Raji (cell line): Measurements from ENCODE around the gene AFF1.

Experiments used
- POLR2A ChIP-seq: IDR thresholded peaks from 2 replicates; pipeline ENCODE4 v1.6.1; 2011; ENCODE audit warnings: low read depth, low read length, control low read depth; ENCODE audit not compliant: insufficient read depth

AFF1 gene

DNA sequence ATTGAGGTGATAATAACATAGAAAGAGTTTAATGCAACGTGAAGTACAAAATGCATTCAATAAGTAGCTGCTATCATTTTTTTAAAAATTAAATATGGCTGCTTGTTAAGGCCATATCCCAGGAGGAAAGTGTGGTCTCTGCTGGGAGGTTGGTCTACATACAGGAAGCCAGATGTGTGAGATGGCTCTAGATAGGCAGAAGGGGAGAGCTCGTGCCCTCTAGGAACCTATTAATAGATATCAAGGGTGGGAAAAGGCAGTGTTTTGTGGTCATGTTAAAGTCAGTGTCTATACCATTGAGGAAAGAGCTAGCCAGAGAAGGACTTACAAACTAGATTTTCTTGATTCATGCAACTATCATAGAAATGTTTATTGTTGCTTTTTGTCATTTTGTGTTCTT is 145.2 kb downstream of the AFF1 start:
- TF ChIP-seq POLR2A = no peak

DNA sequence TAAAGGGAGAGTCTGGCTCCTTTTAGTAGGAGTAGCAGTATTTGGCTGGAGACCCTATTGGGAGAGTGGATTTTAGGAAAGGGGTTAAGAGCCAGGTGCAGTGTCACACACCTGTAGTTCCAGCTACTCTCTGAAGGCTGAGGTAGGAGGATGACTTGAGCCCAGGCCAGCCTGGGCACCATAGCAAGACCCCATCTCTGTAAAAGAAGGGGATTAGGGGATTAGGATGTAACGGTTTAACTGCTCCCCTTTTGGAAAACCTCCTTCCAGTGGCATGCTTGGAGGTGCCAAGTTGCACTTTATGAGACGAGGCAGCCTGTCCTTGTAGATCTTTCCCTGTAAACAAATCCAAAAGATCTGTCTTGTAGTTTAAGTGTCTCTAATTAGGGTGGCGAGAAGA is 145.7 kb downstream of the AFF1 start:
- TF ChIP-seq POLR2A = no peak

DNA sequence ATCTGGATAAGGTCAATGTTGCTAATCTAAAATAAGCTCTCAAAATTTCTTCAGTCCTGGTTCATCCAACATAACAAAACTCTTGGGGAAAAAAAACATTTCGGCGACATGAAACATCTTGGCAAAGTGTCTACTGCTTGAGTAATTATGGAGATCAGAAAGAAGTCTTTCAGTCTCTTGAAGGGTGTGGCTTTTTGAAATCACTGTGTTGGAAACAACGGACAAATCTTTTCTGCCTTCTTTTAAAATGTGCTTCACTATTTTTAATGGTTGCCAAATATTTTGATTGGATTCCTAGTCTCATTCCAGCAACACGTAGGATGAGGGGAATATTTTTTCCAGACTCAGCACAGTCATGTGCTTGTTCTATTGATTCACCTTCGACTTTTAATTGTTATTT is 147.0 kb downstream of the AFF1 start:
- no peak for TF ChIP-seq POLR2A

DNA sequence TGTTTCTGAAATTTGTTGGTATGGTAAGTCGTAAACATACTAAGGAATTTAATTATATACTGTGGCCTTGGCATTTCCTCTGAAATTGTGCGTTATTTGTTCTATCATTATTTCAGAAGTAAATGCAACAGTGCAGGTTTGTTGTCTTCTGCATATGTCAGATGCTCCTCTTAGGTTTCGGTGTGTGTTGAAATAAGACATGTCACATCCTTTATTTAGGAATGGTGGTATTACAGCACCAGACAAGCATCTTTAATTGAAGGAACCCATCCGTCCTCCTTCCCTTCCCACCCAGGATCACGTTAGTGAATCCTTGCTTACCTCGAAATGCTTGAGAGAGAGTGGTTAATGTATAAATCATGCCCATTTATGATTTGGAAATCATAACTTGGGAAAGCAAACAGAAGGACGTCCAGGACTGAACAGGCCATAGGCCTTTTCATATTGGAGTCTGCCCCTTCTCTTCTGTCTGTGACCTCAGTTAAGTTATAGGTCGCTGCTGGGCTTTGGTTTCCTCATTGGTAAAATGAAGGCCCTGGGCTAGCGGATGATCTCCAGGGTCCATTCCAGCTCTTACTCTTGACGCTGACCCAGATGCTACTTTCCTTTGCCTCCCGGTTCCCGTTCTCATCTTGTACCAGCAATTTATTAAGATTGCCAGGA is 151.5 kb downstream of the AFF1 start:
- no peak for TF ChIP-seq POLR2A

DNA sequence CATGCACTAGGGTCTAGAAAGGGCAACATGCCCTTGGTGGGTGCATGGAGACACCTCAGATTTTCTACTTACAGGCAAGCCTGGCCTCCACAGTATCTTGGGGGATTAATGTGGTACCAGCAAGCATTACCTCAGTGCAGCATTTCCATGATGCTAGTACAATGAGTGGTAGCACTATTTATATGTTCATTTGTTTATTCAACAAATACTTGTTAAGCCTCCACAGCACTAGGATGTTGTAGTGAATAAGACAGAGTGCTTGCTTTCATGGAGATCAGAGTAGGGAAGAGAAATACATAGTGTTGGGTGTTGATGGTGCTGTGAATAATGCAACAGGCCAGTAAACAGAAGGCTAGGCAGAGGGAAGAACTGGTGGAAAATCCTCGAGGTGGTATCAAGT is 152.2 kb downstream of the AFF1 start:
- TF ChIP-seq POLR2A = no peak

DNA sequence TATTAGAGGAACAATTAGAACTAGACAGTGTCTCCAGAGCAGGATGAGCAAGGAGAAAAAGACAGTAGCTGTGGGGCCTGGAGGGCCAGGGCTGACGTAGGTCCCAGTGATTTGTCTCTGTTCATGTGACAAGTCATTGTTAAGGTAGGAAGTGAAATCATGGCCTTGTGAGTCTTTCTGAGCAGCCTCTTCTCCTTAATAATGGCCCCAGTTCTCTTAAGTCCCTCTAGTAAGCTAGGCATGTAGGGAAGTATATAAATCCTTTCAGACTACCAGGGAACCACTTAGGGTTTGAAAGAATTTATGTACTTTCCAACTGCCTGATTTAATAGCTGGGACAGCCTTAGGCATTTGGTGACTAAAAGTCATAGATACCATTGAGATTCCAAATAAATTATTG is 152.6 kb downstream of the AFF1 start:
- TF ChIP-seq POLR2A = no peak

DNA sequence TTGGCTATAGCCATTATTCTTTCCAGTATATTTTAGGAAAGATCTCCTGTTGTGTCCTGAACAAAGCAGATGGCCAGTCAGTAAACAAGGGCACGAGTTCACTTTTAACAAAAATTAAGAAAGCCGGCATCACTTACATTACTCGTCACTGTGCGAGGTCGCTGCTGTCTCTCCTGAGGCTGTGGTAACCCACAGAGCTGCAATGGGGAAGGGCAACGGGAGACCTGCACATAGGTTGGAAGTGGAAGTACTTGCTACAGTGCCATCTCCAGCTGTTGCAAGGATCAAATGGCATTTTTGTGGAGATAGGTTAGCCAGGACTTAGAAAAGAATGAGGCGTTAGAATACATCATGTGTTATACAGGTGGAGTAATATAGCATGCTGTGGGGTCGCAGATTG is 153.4 kb downstream of the AFF1 start:
- TF ChIP-seq POLR2A = no peak

DNA sequence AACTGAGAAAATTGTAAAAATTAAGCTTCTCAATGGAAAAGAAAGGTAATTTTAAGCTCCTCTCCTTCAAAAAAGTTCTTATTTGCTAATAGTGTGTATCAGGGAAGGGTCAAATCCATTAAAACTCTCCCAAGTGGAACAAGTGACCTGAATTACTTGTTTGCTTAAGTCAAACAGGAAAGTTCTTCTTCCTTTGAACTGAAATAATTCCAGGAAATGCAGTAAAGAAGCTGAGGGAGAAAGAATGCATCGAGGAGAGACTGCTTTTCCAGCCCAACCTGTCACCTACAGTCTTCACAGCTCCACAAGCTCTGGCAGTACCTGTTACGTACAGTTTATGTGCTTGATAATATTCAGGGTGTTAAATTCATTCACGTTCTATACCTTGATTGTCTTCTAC is 154.6 kb downstream of the AFF1 start:
- TF ChIP-seq POLR2A = no peak

DNA sequence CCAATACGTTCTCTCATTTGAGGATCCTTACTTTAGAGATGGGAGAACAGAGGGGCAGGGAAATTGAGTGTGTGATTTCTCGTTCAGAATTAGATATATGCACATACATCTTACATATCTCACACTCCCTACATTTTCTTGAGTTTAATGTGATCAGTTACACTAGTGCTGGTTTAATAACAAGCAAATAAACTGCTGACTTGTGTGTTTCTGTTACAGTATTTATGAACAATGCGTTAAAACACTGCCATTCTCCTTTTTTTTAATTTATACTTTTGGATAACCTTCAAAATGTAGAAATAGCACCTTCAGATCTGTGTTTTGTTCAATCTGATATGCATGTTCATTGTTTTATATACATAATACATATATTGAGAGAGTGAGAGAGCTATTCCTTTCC is 155.5 kb downstream of the AFF1 start:
- TF ChIP-seq POLR2A = no peak

DNA sequence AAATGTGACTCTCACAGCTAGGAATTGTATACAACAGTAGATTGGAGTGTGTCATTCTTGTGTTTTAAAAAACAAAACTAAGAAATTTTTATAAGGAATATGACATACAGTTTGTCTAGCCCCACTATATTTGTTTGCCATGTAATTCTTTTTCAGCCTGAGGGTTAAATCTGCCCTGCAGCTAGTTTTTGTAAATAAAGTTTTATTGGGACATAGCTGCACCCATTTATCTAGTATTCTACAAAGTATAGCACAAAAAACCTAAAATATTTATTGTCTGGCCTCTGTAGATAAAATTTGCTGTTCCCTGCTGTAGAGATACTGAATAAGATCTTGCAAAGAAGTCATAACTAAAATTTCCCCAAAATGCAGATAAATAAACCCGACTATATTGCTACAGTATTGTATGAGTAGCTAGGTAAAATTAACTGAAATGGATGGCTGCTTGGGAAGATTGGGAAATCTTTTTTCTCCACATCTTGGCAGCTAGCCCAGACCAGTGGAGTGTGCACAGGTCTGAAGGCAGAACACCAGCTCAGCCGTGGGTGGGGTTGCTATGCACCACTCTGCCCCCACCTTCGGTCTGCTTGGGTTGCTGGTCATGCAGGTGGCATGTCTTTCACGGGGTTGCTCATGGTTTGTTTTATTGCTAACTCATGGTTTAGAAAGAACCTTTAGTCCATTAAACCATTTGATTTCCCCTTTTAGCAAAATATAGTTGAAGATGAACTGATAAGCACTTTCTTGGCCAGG is 157.8 kb downstream of the AFF1 start:
- no peak for TF ChIP-seq POLR2A

DNA sequence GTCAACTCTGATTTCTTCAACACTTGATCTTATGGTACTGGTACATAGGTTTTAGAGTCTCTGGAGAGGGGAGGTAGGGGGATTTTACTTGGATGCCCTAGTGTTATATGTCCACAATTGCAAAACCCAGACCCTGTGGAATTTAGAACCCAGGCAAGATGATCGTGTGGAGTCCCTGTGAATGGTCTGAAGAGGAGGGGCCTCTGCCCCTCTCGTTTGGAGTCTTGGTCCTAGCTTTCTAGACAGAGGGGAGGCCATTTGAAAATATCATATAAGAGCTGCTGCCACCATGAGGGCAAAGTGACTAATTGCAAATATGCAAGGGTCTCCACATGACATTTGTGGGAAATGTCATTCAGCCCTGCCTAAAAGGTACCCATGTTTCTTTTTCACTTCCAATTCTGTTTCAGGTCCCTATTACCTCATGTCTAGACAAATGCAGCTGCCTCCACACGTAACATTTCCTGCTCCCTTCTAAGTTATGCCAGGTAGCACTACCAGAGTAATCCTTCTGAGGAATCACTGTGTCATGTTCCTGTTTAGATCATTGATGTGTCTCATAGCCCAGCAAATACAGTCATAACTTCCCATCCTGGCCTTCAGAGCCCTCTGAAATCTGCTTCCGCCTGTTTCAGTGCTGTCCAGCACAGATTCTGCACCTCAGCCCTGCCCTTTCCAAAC is 158.8 kb downstream of the AFF1 start:
- no peak for TF ChIP-seq POLR2A

DNA sequence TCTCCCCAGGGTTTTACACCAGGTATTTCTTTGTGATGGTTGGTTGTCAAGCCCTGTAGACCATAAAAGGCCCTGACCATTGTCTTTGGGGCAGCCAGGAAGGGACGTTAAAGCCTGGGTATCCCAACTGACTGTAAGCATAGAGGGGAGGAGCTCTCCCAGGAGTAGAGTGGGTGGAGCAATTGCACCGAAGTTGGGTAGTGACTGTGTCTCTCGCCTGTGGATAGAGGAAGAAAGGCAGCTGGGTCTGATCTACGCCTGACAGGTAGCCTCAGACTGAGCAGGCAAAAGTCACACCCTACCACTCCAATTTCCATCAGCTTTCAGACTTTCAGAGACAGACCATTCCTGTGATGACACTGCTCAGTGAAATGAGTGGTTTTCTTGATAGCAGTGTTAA is 162.3 kb downstream of the AFF1 start:
- no peak for TF ChIP-seq POLR2A

DNA sequence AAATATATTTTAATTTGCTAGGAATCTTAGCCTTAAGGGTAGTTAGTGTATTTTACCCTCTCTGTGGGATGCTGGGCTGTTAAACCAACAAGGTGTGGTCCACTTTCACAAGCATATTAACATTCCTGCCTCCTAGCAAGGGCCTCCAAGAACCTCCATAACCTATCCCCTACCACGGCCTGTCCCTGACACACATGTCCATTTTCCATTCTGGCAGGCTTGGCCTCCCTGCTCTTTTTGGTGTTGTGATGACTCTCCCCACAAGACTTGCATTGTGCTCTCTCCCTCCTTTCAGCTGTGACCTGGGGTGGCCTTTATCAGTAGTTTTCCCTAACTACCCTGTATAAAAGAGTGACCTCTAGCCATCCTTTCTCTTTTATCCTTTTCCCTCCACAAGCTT is 165.4 kb downstream of the AFF1 start:
- no peak for TF ChIP-seq POLR2A

DNA sequence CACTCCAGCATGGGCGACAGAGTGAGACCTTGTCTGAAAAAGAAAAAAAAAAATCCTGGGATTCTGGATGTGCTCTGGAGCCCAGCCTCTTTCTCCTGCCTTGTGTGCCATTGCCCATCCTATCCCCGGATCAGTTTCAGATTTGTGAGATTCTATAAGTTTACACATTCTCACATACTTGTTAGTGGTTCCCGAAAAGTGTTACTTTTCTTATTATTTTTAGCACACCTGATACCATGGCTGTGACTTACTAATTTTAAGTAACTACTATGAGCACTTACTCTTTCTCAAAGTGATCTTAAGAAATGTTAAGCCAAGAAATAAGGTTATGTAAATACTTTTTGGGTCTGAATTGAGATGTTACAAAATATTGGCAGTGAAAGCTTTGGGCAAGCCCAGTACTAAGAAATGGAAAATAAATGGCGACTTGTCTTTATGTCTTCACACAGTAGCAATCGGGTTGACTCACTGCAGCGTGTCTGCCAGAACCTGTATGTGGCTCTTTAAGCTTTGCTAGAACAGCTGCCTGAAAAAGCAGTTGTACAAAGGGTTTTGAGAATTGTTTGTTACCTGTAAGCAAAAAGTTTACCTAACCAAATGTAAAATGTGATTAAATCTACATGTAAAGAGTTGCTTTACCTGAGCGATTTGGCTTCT is 166.9 kb downstream of the AFF1 start:
- no peak for TF ChIP-seq POLR2A

DNA sequence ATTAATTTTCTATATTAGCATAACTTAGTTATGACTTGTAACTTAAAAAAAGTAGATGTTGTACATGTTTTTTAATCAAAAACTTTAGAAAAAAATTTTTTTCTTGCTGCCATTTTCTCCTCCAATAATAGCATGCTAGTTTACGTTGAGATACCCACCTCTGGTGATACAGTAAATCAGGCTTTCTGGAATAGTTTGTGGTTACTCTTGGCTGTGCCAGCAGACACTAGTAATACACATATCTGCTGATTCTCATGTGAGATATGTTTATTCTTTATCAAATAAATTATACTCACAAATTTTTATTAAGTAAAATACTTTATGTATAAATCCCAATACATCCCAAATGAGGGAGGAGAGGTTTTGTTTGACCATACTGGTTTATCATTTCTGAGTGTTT is 168.3 kb downstream of the AFF1 start:
- no peak for TF ChIP-seq POLR2A
